ENCODE data around the gene FOXK2. TPM values are rescaled to one million over a fixed set of nuclear protein-coding genes. Genes with fewer than 3 reads are reported as not detected.

FOXK2 gene
- total RNA-seq, 1 donor from 2014 or later: 97.4 TPM

DNA sequence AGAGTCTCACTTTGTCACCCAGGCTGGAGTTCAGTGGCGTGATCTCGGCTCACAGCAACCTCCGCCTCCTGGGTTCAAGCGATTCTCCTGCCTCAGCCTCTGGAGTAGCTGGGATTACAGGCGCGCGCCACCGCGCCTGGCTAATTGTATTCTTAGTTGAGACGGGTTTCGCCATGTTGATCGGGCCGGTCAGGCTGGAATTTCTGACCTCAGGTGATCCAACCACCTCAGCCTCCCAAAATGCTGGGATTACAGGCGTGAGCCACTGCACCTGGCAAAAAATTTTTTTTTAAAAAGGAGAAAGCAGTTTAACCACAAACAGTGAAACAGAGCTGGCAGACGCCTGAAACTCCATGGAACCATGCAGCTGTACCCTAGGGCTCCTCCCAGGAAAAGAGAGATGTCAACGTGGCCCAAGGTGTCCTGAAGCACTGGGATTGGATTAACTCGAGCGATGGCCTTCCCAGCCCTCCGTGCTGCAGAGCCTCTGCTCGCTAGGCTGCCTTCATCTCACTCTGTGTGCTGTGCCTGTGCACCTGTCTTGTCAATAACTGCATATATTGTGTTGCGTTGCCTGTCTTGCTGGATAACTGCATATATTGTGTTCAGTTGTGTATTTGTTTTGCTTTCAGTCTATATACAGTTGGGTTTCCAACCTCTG lies 29.6 kb upstream of the FOXK2 start:
- H3K36me3 Mint-ChIP-seq (ENCODE audit: low read depth): peaks cover 40% of the 10 kb centered on the region
- no peaks in the 10 kb centered on the region for H3K27me3 Mint-ChIP-seq
- H3K4me3 Mint-ChIP-seq: no peak overlapping the region
- intact Hi-C loops (cut with micrococcal nuclease): loop anchor here (5.0 kb wide), 1 partner anchor 62 kb away; no protein-coding TSS in a partner anchor
- H3K9me3 Mint-ChIP-seq: no peaks in the 10 kb centered on the region
- peaks cover 19% of the 10 kb centered on the region for H3K4me1 Mint-ChIP-seq
- DNase-seq: no peak
- H3K27ac Mint-ChIP-seq: no peak overlapping the region

- Mint-ChIP-seq H3K4me1 (peaks cover 19% of the 10 kb centered on the region), H3K9me3 (no peaks in the 10 kb centered on the region), H3K27me3 (no peaks in the 10 kb centered on the region), H3K27ac (no peak overlapping the region), H3K4me3 (no peak overlapping the region), H3K36me3 (ENCODE audit: low read depth) (peaks cover 33% of the 10 kb centered on the region)
- intact Hi-C loops (cut with micrococcal nuclease): loop anchor here (5.0 kb wide), 1 partner anchor 62 kb away; no protein-coding TSS in a partner anchor
- no peak for DNase-seq
Measured at GRCh38 chr17:82490512-82491195, 28.9 kb upstream of the FOXK2 start.

- no peak overlapping the region for H3K27ac Mint-ChIP-seq
- H3K36me3 Mint-ChIP-seq (ENCODE audit: low read depth): peaks cover 28% of the 10 kb centered on the region
- DNase-seq: no peak
- peaks cover 16% of the 10 kb centered on the region for H3K4me1 Mint-ChIP-seq
- no peak overlapping the region for H3K4me3 Mint-ChIP-seq
- intact Hi-C loops (cut with micrococcal nuclease): loop anchor here (5.0 kb wide), 1 partner anchor 61 kb away; no protein-coding TSS in a partner anchor
- no peaks in the 10 kb centered on the region for H3K27me3 Mint-ChIP-seq
- no peaks in the 10 kb centered on the region for H3K9me3 Mint-ChIP-seq
Measured at GRCh38 chr17:82491196-82491530, 28.4 kb upstream of the FOXK2 start.

DNA sequence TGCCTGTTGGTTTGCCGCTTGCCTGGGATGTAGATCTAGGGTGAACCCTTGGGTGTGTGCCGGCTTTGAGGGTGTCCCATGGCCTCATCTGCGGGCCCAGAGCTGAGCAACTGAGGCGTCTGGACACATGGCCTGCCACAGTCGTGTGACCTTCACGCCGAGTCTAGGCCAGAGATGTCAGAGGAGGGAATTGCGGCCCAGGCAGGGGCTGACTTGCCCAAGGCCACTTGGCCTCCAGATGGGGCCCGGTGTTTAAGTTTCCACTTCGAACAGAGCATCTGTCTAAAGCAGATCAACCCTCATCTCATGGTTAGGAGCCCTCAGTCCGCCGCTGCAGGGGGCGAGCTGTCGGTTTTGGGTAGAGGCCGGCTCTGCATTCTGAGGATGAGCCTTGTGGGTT lies 28.0 kb upstream of the FOXK2 start:
- no peak overlapping the region for H3K27ac Mint-ChIP-seq
- no peak for DNase-seq
- H3K27me3 Mint-ChIP-seq: no peaks in the 10 kb centered on the region
- no peak overlapping the region for H3K4me3 Mint-ChIP-seq
- H3K4me1 Mint-ChIP-seq: peaks cover 12% of the 10 kb centered on the region
- no peaks in the 10 kb centered on the region for H3K9me3 Mint-ChIP-seq
- peaks cover 24% of the 10 kb centered on the region for H3K36me3 Mint-ChIP-seq (ENCODE audit: low read depth)
- intact Hi-C loops (cut with micrococcal nuclease): loop anchor here (5.0 kb wide), 1 partner anchor 61 kb away; no protein-coding TSS in a partner anchor

GRCh38 chr17:82492643-82493225 lies 26.8 kb upstream of the FOXK2 start:
- Mint-ChIP-seq H3K4me1 (peaks cover 14% of the 10 kb centered on the region), H3K27ac (peak overlapping the region; percentile 51), H3K27me3 (no peaks in the 10 kb centered on the region), H3K4me3 (no peak overlapping the region), H3K36me3 (ENCODE audit: low read depth) (peaks cover 17% of the 10 kb centered on the region), H3K9me3 (no peaks in the 10 kb centered on the region)
- DNase-seq: no peak
- intact Hi-C loops (cut with micrococcal nuclease): loop anchor here (5.0 kb wide), 1 partner anchor 60 kb away; no protein-coding TSS in a partner anchor

DNA sequence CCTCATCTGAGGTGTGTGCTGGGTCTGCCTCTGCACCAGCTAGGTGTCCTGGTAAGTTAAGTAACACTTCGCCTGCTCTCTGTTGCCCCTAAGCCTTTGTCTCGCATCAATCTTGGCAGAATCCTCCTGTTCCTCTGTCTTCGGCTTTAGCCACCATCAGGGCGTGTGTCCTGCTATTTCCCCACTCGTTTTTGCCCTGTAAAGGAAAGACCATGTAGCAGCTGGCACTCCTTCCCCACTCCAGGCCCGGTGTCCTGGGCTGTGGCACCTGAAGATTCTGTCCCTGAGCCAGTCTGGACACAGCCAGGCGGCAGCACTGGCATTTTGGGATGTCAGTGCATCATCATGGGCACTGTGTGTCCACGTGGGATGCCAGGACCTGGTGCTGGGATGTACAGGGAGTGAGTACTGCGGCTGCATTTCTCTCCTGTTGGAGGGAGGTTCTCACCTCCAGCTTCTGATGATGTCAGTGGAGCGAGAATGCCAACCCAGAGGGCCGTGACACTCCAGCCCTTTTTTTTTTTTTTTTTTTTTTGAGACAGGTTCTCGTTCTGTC lies 26.2 kb upstream of the FOXK2 start:
- peaks cover 18% of the 10 kb centered on the region for H3K4me1 Mint-ChIP-seq
- DNase-seq: no peak
- H3K27ac Mint-ChIP-seq: no peak overlapping the region
- no peak overlapping the region for H3K4me3 Mint-ChIP-seq
- H3K27me3 Mint-ChIP-seq: no peaks in the 10 kb centered on the region
- no peaks in the 10 kb centered on the region for H3K9me3 Mint-ChIP-seq
- peaks cover 12% of the 10 kb centered on the region for H3K36me3 Mint-ChIP-seq (ENCODE audit: low read depth)
- intact Hi-C loops (cut with micrococcal nuclease): loop anchor here (5.0 kb wide), 1 partner anchor 59 kb away; no protein-coding TSS in a partner anchor

GRCh38 chr17:82494236-82495055 lies 25.1 kb upstream of the FOXK2 start:
- Mint-ChIP-seq H3K27ac (peak overlapping the region; percentile 93), H3K4me1 (peaks cover 20% of the 10 kb centered on the region), H3K36me3 (ENCODE audit: low read depth) (peaks cover 4% of the 10 kb centered on the region), H3K9me3 (no peaks in the 10 kb centered on the region), H3K4me3 (peak overlapping the region; percentile 39), H3K27me3 (no peaks in the 10 kb centered on the region)
- DNase-seq: peak; percentile 96
- intact Hi-C loops (cut with micrococcal nuclease): loop anchor here (1.0 to 5.0 kb wide), 4 partner anchors 25 to 58 kb away; partner anchors contain the start of genes CYBC1, FOXK2 and NARF

DNA sequence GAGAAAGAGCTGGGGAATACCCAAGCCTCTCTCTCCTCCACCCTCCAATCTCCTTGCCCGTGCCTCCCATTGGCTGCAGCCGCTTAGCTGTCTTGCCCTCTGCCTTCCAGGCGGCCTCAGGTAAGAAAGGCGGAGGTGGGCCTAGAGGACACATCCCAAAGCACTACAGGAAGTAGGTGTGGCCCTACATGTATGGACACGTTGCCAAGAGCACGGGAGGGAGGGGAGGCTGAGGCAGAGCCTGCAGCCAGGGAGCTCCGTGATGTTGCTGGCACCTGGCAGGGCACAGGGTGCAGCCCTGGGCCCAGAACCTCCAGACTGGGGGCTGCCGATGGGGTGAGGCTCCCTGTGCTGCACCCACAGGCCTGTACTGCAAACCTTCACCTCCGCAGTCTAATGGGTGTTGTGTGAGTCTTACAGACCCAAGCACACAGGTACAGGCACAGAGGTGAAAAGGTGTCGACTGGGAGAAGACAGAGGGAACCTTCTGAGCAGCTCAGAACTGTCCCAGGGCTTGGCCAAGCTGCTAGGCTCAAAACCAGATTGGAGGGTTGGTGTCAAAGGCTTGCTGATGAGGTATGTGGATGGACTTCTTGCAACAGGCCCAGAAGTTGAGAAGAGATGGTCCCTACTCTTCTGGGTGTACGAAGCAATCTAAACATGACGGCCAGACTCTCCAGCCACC lies 23.5 kb upstream of the FOXK2 start:
- Mint-ChIP-seq H3K4me3 (peak overlapping the region; percentile 83), H3K36me3 (ENCODE audit: low read depth) (no peaks in the 10 kb centered on the region), H3K27me3 (no peaks in the 10 kb centered on the region), H3K9me3 (no peaks in the 10 kb centered on the region), H3K4me1 (peaks cover 20% of the 10 kb centered on the region), H3K27ac (peak overlapping the region; percentile 58)
- DNase-seq: peak; percentile 67
- intact Hi-C loops (cut with micrococcal nuclease): loop anchor here (2.0 kb wide), 1 partner anchor 37 kb away; the partner anchor contains the start of gene NARF

DNA sequence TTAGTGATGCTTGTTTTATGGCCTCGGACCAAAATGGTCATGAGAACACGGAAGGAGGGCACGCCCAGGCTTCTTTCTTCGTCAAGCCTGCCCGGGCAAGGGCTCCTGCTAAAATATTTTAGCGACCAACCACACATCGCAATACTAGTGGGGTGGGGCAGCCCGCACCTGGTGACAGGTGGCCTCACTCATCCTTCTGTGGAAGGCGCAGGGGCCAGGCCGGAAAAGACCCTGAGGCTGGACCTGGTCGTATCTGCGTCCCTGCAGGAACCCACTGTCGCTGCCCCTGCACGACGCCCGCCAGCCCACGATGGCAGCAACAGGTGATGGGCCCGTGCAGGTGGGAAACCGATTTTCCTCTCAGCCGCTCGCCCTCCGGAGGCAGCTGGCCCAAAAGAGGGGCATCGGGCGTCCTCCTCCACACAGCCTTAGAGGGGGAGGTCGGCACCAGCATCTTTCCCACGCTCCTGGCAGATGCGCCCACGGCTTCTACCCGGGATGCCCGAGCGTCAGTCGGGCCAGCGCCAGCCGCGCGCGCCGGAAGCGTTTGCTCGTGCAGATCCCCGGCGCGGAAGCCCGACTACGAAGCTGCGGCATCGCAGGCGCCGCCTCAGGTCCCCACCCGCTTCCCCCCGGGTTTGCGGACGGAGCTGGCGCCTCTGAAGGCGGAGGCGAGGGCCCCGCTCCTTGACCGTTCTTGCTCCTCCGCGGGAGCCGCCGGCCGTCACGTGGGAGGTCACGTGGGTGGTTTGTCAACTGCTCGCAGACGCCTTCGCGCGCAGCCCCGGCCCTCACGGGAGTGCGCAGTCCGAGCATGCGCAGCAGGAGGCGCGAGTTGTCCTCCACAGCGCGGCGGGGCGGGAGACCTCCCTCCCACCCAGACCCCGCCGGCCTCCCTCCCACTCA lies 22.8 kb upstream of the FOXK2 start:
- intact Hi-C loops (cut with micrococcal nuclease): loop anchor here (1.0 kb wide), 1 partner anchor 10 kb away; no protein-coding TSS in a partner anchor
- H3K4me1 Mint-ChIP-seq: peaks cover 20% of the 10 kb centered on the region
- H3K9me3 Mint-ChIP-seq: no peaks in the 10 kb centered on the region
- H3K27me3 Mint-ChIP-seq: no peaks in the 10 kb centered on the region
- peak; percentile 98 for DNase-seq
- no peaks in the 10 kb centered on the region for H3K36me3 Mint-ChIP-seq (ENCODE audit: low read depth)
- peak overlapping the region; percentile 72 for H3K27ac Mint-ChIP-seq
- H3K4me3 Mint-ChIP-seq: peak overlapping the region; percentile 83

GRCh38 chr17:82497483-82498405 lies 21.8 kb upstream of the FOXK2 start:
- no peaks in the 10 kb centered on the region for H3K36me3 Mint-ChIP-seq (ENCODE audit: low read depth)
- H3K27ac Mint-ChIP-seq: peak overlapping the region; percentile 87
- peak; percentile 85 for DNase-seq
- peak overlapping the region; percentile 83 for H3K4me3 Mint-ChIP-seq
- H3K4me1 Mint-ChIP-seq: peaks cover 20% of the 10 kb centered on the region
- no peaks in the 10 kb centered on the region for H3K9me3 Mint-ChIP-seq
- H3K27me3 Mint-ChIP-seq: no peaks in the 10 kb centered on the region
- intact Hi-C loops (cut with micrococcal nuclease): loop anchor here (1.0 kb wide), 1 partner anchor 9 kb away; no protein-coding TSS in a partner anchor

- no peaks in the 10 kb centered on the region for H3K27me3 Mint-ChIP-seq
- H3K9me3 Mint-ChIP-seq: no peaks in the 10 kb centered on the region
- no peak for DNase-seq
- no peaks in the 10 kb centered on the region for H3K36me3 Mint-ChIP-seq (ENCODE audit: low read depth)
- H3K4me3 Mint-ChIP-seq: no peak overlapping the region
- H3K4me1 Mint-ChIP-seq: peaks cover 16% of the 10 kb centered on the region
- H3K27ac Mint-ChIP-seq: no peak overlapping the region
- intact Hi-C loops (cut with micrococcal nuclease): no loop called here
Measured at GRCh38 chr17:82502207-82502606, 17.3 kb upstream of the FOXK2 start.
